ENCODE measurements around the gene FAM171A1. TPM values are rescaled to one million over a fixed set of nuclear protein-coding genes. Genes with fewer than 3 reads are reported as not detected.

FAM171A1 gene
- total RNA-seq, 1 donor from 2014 or later: 28.2 TPM

DNA sequence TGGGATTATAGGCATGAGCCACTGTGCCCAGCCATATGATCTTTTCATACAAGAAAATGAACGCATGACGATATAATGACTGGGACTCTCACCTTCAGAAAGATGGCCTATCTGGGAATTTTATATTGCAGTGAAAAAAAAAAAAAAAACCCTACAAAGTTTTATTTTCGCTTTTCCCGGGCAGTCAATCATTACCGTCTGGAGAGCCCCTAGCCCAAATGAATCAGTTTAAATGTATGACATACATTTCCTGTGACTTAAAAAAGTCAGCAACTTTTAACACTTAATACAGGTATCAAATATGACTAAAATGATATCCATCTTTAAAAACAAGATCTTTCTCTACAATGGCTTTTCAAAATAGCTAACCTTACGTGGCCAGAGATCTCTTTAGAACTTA, 154.4 kb downstream of the FAM171A1 start:
- Histone ChIP-seq H3F3A (ENCODE audit: low read depth) (no peaks in the 10 kb centered on the region), H2AFZ (replicated peaks) (no peak overlapping the region), H3K27me3 (no peaks in the 10 kb centered on the region), H3K36me3 (no peaks in the 10 kb centered on the region), H3K79me2 (ENCODE audit: low read depth) (no peaks in the 10 kb centered on the region), H4K20me1 (ENCODE audit: low read depth) (no peaks in the 10 kb centered on the region), H3K4me2 (no peak overlapping the region), H3K9me3 (ENCODE audit: low read depth) (no peaks in the 10 kb centered on the region), H3K9ac (no peak overlapping the region), H3K27ac (no peak overlapping the region), H3K4me3 (no peak overlapping the region), H3K4me1 (peaks cover 8% of the 10 kb centered on the region)
- Mint-ChIP-seq H3K27ac (no peak overlapping the region), H3K4me1 (no peaks in the 10 kb centered on the region), H3K36me3 (peaks cover 36% of the 10 kb centered on the region), H3K9me3 (no peaks in the 10 kb centered on the region), H3K27me3 (ENCODE audit: insufficient read depth, low read depth) (peaks cover 2% of the 10 kb centered on the region), H3K4me3 (no peak overlapping the region)
- DNase-seq (ENCODE audit: low spot score): no peak
- TF ChIP-seq EZH2phosphoT487 (IDR thresholded peaks at IDR 0.05) (no peak), EZH2 (IDR thresholded peaks at IDR 0.05) (no peak)
- TF ChIP-seq, protein P1, sequence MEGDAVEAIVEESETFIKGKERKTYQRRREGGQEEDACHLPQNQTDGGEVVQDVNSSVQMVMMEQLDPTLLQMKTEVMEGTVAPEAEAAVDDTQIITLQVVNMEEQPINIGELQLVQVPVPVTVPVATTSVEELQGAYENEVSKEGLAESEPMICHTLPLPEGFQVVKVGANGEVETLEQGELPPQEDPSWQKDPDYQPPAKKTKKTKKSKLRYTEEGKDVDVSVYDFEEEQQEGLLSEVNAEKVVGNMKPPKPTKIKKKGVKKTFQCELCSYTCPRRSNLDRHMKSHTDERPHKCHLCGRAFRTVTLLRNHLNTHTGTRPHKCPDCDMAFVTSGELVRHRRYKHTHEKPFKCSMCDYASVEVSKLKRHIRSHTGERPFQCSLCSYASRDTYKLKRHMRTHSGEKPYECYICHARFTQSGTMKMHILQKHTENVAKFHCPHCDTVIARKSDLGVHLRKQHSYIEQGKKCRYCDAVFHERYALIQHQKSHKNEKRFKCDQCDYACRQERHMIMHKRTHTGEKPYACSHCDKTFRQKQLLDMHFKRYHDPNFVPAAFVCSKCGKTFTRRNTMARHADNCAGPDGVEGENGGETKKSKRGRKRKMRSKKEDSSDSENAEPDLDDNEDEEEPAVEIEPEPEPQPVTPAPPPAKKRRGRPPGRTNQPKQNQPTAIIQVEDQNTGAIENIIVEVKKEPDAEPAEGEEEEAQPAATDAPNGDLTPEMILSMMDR (IDR thresholded peaks at IDR 0.05): no peak

- TF ChIP-seq, protein P1 (IDR thresholded peaks at IDR 0.05): no peak
- TF ChIP-seq EZH2phosphoT487 (IDR thresholded peaks at IDR 0.05) (no peak), EZH2 (IDR thresholded peaks at IDR 0.05) (no peak)
- Histone ChIP-seq H3K9me3 (ENCODE audit: low read depth) (no peaks in the 10 kb centered on the region), H2AFZ (replicated peaks) (no peak overlapping the region), H3K79me2 (ENCODE audit: low read depth) (no peaks in the 10 kb centered on the region), H3K4me1 (peaks cover 8% of the 10 kb centered on the region), H3K4me2 (no peak overlapping the region), H3F3A (ENCODE audit: low read depth) (no peaks in the 10 kb centered on the region), H3K36me3 (no peaks in the 10 kb centered on the region), H4K20me1 (ENCODE audit: low read depth) (no peaks in the 10 kb centered on the region), H3K4me3 (no peak overlapping the region), H3K27me3 (no peaks in the 10 kb centered on the region), H3K9ac (no peak overlapping the region), H3K27ac (peak overlapping the region; percentile 34)
- Mint-ChIP-seq H3K4me3 (no peak overlapping the region), H3K9me3 (no peaks in the 10 kb centered on the region), H3K27me3 (ENCODE audit: insufficient read depth, low read depth) (peaks cover 2% of the 10 kb centered on the region), H3K4me1 (peaks cover 4% of the 10 kb centered on the region), H3K36me3 (peaks cover 39% of the 10 kb centered on the region), H3K27ac (no peak overlapping the region)
- DNase-seq (ENCODE audit: low spot score): no peak
These were observed 156.9 kb downstream of the FAM171A1 start for GRCh38 chr10:15214237-15214636.

DNA sequence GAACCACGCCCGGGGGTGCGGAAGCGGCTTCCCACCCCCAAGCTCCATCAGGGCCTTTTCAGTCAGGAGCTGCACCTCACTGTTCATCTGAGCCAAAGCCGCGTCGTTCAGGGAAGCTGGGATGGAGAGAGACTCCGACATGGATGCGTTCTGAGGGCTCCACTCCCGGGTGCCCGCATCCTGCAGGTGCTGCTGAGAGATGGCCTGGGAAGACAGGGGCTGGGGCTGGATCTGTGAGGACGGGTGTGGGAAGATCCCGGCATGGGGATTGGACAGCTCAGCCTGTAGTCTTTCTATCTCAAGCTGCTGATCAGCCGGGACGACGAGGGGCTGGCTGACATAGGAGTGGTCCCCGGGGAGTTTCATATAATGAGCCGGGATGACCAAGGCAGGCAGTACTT, 157.6 kb downstream of the FAM171A1 start:
- no peak overlapping the region for H3K4me3 Mint-ChIP-seq
- Histone ChIP-seq H3K9me3 (ENCODE audit: low read depth) (no peaks in the 10 kb centered on the region), H3K27me3 (no peaks in the 10 kb centered on the region), H3K4me1 (peaks cover 8% of the 10 kb centered on the region), H3K79me2 (ENCODE audit: low read depth) (no peaks in the 10 kb centered on the region), H3K4me3 (no peak overlapping the region), H2AFZ (replicated peaks) (no peak overlapping the region), H3K27ac (no peak overlapping the region), H3K36me3 (no peaks in the 10 kb centered on the region), H3K4me2 (no peak overlapping the region), H3K9ac (no peak overlapping the region), H4K20me1 (ENCODE audit: low read depth) (no peaks in the 10 kb centered on the region), H3F3A (ENCODE audit: low read depth) (no peaks in the 10 kb centered on the region)
- no peak for DNase-seq (ENCODE audit: low spot score)
- H3K36me3 Mint-ChIP-seq: peaks cover 39% of the 10 kb centered on the region
- H3K27ac Mint-ChIP-seq: no peak overlapping the region
- peaks cover 4% of the 10 kb centered on the region for H3K27me3 Mint-ChIP-seq (ENCODE audit: insufficient read depth, low read depth)
- H3K9me3 Mint-ChIP-seq: no peaks in the 10 kb centered on the region
- H3K4me1 Mint-ChIP-seq: peaks cover 4% of the 10 kb centered on the region
- TF ChIP-seq EZH2 (IDR thresholded peaks at IDR 0.05) (no peak), EZH2phosphoT487 (IDR thresholded peaks at IDR 0.05) (no peak)
- TF ChIP-seq, protein P1 (IDR thresholded peaks at IDR 0.05): no peak
